ENCODE data around the gene STK32C.
"Not testable (repeated sequence)": the region's sequence is repeated elsewhere in the genome, so short reads cannot be mapped to it uniquely, and the experiment has no call there.

STK32C gene

DNA sequence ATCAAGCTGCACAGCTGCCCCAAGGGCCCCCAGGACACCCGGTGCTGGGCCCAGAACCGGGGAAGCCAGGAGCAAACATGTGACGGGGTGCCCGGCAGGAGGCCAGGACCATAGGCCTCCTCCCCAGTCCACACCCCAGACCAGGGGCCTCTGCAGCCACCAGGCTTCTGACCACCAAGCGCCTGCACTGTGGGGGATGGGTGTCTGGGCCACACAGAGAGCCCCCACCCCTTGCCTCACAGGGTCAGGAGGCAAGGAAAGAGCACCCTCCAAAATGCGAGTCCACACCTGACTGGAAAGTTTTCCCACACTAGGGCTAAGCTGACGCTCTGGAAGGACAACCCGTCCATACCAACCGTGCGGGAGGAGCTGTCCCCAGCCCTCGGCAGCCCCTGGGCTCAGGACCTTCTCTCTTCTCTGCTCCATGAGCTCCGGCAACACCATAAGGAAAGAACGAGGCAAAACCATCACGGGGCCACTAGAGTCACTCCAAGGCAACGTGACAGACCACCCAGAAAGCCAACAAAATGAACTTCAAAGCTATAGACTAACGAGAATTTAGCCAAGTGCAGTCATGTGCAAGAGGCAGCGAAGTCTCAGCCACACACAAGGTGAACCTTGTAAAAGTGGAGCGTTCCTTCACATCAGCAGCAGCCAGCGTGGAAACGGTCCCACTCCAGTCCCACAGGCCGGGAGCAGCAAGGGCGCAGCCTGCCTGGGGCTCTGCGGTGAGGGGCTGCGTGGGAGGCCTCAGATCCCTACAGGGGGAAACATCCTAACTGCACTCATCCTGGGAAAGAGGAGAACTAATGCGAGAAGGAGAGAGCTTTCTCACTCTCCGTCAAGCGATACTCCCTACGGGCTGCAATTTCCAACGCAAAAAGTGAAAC is 5.1 kb downstream of the STK32C start:
- no peak for DNase-seq (ENCODE audit: low read depth in 2 of 2)

DNA sequence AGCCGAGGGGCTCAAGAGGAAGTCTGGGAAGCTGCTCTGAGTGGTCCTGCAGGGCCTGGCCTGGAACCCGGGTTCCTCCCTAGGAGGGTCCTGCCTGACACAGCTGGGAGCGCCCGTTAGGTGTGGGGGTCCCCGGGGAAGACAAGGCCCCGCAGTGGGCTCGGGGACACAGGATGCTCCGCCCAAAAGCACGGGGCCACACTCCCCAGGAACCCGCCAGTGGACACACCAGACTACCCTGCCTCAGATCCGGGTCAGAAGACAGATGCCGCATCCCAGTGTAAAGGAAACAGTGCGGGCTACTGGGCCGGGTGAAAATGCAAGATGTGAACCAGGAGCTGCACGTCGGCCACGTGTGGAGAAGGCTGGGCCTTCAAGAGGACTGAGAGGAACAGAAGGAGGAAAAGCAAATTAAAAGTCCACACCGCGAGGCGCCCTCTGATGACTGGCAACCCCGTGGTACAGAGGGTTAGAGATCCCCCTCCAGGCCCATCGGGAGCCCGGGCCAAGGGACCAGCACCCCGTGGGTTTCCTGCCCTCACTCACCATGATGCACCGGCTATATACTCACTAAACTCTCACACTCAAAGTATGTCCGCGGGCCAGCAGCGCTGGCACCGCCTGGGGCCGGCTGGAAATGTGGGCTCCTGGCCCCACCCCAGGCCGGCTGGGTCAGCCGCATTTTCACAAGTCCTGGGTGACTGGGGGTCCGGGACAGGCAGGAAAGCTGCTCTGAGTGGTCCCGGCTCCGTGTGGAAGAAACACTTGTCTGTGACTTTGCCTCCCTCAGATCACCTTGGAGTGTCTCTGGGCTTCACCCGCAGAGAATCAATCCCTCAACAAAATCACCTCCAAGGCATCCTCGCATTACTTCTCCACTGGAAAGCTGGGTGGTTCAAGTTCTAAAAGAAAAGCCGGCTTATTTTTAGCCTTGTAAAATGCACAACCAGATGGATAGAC is 6.1 kb downstream of the STK32C start:
- DNase-seq (ENCODE audit: low read depth in 2 of 2): no peak

DNA sequence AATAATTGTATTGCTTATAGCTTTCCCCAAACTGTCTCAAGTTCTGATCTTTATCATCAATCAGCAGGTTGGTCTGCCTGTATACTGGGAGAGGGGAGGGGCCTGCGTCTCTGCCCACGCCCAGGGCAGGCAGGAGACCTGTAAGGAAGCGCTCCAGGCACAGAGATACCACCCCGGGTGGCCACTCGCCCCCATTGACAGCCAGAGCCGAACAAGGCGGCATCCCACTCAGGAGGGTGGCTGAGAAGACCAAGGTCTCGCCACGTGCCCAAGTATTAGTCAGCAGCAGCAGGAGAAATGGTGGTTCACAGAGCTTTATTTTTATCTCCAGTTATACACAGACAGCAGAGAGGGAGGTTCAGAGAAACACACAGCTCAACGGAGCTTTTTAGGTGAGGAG is 7.2 kb downstream of the STK32C start:
- DNase-seq (ENCODE audit: low read depth in 2 of 2): no peak

DNA sequence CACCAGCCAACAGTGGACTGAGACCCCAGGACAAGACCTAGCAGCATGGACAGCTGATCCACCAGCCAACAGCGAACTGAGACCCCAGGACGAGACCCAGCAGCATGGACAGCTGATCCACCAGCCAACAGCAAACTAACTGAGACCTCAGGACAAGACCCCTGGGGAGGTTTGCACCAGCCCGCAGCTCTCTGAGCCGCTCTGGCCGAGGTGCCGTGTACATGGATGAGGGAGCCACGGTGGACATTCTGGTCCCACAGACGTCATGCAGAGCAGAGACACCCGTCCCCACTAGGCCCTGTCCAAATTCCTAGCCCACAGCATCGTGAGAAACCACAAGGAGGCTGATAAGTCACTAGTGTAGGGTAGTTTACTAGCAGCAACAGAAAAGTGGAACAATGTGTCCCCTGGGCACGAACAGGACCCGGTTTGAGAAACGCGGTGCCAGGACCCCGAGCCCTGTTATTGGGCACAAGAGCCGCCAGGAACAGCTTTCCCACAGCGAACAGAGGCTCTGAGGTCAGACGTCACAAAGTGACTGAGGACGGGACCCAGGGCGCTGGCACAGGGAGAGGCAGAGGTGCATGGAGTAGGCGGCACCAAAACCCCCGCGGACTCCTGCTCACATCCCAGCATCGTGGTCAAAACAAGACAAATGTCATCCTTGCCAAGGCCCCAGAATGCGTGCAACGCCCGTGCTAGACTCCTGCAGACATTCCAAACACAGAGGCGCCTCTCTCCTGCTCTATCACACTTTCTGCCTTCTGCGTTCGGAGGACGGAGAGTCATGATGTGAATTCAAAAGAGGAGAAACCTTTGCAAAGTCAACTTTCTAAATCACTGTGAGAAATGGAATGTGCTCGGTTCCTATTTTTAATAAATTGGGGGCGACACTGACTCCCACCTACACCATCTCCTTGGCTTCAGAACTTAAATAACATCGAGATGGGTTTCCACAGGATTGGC is 8.1 kb downstream of the STK32C start:
- no peak for DNase-seq (ENCODE audit: low read depth in 2 of 2)

DNA sequence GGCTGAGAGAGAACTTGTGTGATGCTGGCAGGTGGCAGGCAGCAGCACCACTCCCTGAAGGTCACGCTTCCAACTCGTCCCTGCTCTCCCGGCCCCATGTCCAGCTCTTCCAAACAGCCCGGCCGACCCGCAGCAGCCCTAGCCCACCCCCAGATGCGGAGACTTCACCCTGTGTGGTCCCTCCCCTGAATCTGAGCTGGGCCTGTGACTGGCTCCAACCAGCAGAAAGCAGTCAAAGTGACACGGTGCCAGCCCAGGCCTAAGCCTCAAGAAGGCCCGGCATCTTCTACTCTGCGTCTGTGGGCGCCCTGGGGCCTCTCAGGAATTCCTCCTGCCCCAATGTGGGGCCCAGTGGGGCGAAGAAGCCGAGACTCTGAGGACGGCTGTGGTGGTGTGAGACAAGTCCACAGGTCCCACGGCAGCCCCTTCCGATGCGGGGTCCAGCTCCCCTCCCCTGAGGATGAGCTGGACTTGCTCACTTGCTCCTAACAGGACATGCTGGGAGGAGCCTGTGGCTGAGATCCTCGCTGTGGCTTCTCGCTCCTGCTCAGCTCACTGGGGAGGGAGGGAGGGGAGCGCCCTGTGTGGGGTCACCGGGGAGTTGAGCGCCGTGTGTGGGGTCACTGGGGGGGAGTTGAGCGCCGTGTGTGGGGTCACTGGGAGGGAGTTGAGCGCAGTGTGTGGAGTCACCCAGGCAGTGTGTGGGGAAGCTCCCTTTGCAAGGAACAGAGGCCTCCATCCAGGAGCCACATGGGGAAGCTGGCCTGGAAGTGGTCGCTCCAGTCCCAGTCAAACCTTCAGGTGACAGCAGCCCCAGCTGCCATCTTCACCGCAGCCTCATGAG is 9.5 kb downstream of the STK32C start:
- no peak for DNase-seq (ENCODE audit: low read depth in 2 of 2)

DNA sequence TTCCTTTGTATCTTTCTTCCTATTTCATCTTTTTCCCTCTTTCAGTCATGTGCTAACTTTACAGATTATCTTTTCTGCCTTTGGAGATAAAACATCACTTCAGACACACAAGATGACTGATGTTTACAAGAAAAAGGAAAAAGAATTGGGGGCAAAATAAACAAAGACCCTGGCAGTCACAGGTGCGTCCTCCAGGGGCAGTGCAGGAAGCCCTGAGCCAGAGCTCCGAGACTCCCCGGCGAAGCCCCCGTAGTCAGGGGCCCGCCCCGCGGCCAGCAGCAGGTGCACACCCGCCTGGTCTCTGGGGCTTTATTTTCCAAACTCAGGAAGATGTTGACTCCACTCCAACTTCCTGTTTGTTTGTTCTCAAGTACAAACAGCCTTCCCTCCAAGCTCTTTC is 10.2 kb downstream of the STK32C start:
- DNase-seq (ENCODE audit: low read depth in 2 of 2): no peak

DNA sequence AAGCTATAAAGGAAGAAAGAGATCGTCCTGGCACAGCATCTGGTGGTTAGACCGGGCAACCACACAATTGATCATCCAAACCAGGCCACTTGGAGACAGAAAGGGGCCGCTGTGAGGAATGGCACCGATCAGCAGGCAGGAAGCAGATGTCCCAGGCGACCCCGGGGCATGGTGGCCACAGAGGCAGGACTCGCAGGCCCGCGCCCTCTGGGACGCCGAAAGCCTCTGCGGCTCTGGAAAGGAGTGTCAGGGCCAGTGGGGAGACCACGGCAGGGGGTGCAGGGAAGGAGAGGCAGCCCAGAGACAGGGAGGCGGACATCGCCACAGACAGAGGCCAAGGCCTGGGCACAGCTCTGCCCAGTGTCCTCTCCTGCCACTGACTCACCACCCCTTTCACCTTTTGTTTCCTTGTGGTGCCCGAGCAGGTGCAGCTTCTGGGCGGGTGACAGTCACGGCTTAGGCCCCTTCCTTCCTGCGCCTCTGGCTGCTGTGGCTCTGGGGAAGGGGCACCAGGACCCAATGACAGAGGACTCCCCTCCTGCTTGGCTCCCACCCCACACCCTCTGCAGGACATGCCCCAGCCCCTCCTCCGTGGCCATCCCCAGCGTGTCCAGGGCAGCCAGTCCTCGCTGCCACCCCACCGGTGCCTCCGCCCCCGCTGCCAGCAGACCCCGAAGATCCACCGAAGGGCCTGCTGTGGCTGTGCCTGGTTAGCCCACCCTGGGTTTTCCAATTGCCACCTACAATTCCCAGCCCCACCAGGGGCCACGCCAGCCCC is 10.9 kb downstream of the STK32C start:
- no peak for DNase-seq (ENCODE audit: low read depth in 2 of 2)

DNA sequence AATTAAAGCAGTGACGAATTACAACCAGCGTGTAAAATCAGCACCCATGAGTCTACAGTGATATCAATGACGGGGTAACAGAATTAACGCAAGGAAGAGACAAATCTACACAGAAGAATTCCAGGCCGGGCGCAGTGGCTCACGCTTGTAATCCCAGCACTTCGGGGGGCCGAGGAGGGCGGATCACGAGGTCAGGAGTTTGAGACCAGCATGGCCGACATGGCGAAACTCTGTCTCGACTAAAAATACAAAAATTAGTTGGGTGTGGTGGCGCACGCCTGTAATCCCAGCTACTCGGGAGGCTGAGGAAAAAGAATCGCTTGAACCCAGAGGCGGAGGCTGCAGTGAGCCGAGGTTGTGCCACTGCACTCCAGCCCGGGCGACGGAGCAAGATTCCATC is 12.3 kb downstream of the STK32C start:
- not testable (repeated sequence) for DNase-seq (ENCODE audit: low read depth in 2 of 2)

DNA sequence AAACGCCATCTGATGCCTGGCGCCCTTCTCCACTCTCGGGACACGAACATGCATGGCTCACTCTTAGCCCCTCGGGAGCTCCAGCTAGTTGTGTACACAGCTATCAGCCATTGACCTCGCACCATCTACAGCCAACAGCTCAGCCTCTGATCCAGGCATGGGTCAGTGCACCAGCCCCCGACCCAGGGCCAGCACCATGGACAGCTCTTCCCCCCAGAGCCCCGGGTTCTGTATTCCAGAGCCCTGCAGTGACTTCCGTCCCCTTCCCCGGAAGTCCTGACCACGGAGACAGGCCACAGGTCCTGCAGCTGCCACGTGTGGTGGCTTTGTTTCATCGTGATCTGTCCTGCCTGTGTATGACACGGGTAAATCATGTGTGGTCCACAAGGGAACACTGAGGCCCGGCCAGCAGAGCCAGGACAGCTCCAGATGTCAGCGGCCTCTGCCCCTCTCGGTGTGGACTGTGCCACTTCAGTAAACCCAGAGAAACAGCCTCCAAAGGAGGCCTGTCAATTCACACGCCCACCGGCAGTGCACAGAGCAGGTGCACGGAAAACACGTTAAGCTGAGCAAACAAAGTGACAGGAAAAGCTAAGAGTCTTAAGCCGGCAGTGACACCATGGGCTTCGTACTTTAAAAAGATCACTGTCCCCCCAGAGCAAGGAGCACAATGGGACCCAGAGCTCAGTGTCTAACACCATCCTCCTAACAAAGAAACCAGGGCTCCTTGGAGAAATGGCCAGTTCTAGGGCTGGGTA is 13.0 kb downstream of the STK32C start:
- DNase-seq (ENCODE audit: low read depth in 2 of 2): no peak

DNA sequence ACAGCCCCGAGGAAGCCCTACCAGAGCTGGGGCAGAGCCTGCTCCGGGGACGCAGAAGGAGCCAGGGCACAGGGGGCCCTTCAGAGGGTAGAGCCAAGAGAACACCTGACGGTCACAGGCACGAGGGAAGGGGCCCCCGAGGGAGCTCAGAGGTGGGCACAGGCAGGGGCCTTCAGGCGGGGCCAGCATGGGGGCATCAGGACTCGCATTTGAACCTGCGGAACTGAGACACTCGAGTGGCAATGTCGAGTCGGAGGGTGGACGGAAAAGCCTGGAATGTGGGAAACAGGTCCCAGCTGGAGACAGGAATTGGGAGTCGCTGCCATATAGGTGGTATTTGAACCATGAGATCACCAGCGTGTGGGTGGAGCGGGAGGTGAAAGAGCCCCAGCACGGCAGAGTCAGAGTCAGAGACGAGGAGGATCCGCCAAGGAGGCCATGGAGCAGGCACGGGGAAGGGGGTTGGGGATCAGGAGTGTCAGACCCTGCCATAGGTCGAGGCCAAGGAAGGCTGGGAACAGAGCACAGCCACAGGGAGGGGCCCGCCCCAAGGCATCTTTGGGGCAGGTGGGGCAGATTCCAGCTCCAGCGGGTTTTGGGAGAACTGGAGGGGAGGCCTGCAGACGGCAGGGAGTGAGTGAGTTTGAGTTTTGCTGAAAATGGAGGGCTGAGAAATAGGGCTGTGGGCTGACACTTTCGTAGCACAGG is 13.8 kb downstream of the STK32C start:
- no peak for DNase-seq (ENCODE audit: low read depth in 2 of 2)

DNA sequence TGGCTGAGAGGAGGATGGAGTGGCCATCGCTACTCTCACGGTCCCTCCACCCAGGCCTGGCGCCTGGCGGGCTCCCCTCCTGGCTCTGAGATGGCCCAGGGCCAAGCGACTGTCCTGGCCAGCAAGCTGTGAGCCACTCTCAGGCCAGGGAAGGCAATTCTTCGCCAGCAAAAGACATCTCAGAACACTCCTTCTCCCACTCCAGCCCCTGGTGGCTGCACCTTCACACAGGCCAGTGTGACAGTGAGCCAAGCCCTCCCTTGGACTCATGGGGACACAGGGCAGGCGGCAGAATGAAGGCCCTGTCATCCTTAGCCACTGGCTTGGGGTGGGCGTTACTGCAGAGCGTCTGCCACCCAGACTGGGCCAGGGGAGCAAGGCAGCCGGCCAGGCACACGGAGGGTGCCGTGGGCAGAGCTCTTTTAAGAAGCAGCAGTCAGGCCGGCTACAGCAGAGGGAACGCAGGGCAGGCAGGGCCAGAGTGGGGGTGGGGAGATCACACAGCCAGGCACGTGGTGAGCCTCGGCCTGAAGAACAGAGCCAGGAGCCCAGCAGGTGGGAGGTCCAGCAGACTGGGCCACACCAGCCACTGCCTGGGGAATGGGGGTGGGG is 14.4 kb downstream of the STK32C start:
- no peak for DNase-seq (ENCODE audit: low read depth in 2 of 2)

DNA sequence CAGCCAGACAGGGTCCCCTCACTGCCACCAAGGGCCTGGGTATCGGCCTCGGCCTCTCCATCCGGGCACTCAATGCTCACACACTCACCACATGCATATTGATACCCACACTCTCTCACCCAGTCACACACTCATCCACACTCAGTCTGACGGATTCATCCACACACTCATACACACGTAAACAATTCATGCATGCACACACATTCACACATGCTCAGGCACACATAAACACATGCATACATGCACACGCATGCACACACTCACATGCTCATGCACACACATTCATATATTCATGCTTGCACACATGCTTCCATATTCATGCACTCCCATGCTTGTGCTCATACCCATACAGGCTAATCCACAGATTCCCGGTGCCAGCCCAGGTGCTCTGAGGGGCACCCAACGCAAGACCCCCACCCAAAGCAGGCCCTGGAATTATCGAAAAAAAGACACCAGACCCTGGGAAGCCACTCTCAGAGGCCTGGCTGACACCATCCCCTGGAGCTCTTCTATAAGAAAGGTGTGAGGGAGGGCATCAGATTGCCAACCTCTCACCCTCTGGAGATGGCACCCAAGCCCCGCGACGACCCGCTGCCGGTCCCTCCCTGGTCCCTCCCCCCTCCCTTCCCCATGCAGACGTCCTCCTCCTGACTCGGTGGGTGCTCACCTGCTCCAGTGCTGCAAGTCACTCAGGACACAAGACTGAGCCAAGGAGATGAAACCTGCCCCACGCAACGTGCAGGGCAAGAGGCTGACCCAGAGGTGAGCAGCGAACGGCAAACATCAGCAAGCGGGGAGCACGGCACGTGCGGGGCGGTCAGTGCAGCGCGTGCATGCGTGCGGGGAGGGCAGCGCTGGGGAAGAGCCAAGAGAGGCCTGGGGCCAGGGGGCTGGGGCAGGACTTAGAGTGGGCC is 15.2 kb downstream of the STK32C start:
- DNase-seq (ENCODE audit: low read depth in 2 of 2): no peak

DNA sequence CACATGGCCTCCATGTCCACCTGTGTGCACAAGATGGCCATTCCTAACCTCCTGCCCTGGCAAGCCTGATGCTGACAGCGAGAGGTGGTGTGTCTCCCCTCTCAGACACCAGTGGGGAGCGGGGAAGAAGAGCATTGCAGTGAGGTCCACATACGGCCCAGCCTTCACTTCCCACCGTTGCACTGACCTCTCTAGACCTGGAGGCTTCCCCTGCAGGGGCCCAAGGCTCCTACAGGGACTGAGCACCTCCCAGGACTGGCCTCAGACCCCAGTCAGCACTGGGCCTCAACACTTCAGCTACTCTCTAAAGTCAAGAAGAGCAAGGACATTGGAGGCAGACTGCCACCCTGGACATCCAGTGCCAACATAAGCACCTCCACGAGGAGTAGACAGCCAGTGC is 15.9 kb downstream of the STK32C start:
- no peak for DNase-seq (ENCODE audit: low read depth in 2 of 2)

DNA sequence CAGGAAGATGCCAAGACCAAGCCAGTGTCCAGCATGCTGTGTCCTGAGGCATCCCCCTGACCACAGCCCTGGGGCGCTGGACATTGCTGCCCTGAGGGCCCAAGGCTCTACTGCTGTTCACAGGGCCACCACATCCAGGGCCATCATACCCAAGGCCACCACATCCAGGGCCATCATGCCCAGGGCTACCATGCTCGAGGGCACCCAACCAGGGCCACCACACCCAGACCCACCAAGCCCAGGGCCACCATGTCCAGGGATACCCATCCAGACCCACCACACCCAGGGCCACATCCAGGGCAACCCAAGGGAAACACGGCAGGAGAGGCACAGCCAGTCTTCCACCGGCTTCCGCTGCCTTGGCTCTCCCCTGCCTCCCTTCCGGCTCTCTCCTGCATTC is 17.1 kb downstream of the STK32C start:
- DNase-seq (ENCODE audit: low read depth in 2 of 2): no peak

DNA sequence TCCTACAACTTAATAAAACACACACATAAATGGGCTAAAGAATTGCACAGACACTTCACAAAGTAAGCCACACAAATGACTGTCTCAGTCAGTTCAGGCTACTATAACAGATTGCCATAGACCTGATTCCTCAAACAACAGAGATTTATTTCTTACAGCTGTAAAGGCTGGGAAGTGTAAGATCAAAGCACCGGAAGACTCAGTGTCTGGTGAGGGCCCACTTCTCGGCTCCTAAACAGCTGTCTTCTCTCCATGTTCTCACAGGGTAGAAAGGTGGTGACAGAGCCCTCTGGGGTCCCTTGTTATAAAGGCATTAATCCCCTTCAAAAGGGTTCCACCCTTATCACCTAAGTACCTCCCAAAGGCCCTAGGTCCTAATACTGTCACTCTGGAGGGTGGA is 18.3 kb downstream of the STK32C start:
- DNase-seq (ENCODE audit: low read depth in 2 of 2): no peak

DNA sequence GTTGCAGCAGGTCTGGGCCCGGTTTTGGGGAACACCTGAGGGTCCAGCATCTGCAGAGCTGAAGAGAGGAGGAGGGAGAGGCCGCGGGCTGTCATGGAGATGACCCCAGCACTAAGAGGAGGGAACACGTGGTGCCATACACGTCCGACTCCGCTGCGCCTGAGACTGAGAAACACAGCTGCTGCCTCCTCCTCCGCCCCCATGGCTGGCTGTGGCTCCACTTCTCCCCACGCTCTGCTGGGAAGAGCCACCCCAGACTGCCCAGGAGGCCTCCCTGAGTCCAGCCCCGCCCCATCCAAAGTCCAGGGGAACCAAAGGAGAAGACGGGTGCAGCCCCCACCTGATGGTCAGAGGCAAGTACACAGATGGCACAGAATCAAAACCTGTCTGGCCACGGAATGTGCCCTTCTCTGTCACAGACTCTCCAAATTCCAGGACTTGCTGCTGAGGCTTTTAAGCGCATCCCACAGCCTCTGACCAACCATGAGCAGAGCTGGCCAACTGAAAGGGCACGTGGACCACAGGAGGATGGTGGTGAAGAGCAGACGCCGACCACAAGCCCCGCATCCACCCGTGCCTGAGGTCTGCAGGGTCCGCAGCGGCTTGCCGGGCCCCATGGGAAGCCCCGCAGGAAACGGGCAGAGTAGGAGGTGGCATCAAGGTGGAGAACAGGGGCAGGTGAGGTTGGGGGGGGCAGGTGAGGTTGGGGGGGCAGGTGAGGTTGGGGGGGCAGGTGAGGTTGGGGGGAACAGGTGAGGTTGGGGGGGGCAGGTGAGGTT is 24.0 kb downstream of the STK32C start:
- no peak for DNase-seq (ENCODE audit: low read depth in 2 of 2)

Data from stimulated activated CD8-positive, alpha-beta memory T cell treated with anti-CD3 and anti-CD28 coated beads, Interleukin-7, amount 100 ng/mL, for 4 hours (primary cell).